GM18505 (cell line): ENCODE data around the gene SHROOM2.

Source experiments
- ATAC-seq: cut with Tn5 transposase; IDR thresholded peaks from one replicate; pipeline ENCODE4 v1.9.1; 2021; ENCODE audit not compliant: unreplicated experiment
- POLR2A ChIP-seq: IDR thresholded peaks from 4 replicates; pipeline ENCODE4 v1.6.1; 2011; ENCODE audit warnings: borderline replicate concordance; ENCODE audit not compliant: insufficient read depth, insufficient read length; ENCODE audit errors: extremely low read depth

SHROOM2 gene

GRCh38 chrX:9875801-9876200, 89.6 kb downstream of the SHROOM2 start:
- no peak for ATAC-seq
- TF ChIP-seq POLR2A, result no peak

DNA sequence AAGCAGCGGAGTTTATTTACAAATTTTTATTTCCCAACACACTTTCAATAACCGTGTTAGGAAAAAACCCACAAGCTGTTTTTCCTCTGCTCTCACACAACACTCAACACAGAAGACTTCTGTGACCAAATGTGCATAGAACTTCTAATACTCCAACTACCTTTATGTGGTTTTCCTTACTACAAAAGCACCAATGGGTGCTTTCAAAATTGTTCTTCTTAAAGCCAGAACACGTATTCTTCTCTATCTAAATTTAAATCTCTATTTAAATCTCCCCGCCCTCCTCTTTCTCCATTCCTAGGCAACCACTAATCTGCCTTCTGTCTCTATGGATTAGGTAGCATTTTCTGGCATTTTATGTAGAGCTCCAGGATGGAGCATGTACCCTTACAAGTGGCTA, 90.0 kb downstream of the SHROOM2 start:
- ATAC-seq, result no peak
- TF ChIP-seq POLR2A, result no peak

- TF ChIP-seq POLR2A, result no peak
- ATAC-seq, result no peak
These were observed 92.1 kb downstream of the SHROOM2 start for GRCh38 chrX:9878146-9878820.

- TF ChIP-seq POLR2A, result no peak
- no peak for ATAC-seq
These were observed 94.0 kb downstream of the SHROOM2 start for GRCh38 chrX:9880237-9880636.

DNA sequence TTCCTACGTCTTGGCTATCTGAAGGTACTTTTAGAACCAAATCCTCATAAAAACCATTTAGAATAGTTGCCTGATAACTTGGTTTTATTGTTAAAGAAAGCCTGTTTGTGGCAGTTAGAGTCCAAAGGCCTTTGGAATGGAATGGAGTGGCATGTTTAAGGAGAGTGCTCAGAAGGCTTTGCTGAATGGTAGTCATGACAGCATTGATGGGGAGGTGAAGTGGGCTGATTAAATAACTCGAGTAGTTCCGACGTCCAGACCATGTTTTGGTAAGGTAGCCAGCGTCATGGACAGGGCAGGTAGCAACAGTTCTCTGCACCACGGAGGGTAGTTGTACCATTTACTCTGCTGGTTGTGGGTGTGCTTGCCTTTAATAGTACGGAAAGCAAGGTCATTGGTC, 94.6 kb downstream of the SHROOM2 start:
- ATAC-seq, result no peak
- TF ChIP-seq POLR2A, result no peak

- TF ChIP-seq POLR2A, result no peak
- ATAC-seq, result no peak
These were observed 96.6 kb downstream of the SHROOM2 start for GRCh38 chrX:9882669-9883446.

- TF ChIP-seq POLR2A, result no peak
- no peak for ATAC-seq
These were observed 98.0 kb downstream of the SHROOM2 start for GRCh38 chrX:9884031-9884779.

DNA sequence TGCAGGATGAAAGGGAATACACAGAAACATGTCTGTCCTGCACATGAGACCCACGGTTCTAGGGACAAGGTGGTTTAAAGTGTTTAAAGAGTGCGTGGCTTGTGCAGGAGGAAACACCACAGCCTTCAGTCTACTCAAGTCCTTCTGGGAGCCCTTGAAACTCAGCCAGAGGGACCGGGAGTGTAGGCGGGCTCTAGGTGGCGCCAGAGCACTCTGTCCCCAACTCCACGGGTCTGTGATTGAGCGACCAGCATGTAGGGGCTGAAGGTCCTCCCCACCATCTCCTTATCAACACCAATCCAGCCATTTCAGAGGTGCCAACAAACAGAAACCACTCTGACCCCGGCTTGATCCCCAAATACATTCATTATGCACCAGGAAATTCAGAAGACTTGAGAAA, 98.9 kb downstream of the SHROOM2 start:
- TF ChIP-seq POLR2A, result no peak
- ATAC-seq, result peak; percentile 86

DNA sequence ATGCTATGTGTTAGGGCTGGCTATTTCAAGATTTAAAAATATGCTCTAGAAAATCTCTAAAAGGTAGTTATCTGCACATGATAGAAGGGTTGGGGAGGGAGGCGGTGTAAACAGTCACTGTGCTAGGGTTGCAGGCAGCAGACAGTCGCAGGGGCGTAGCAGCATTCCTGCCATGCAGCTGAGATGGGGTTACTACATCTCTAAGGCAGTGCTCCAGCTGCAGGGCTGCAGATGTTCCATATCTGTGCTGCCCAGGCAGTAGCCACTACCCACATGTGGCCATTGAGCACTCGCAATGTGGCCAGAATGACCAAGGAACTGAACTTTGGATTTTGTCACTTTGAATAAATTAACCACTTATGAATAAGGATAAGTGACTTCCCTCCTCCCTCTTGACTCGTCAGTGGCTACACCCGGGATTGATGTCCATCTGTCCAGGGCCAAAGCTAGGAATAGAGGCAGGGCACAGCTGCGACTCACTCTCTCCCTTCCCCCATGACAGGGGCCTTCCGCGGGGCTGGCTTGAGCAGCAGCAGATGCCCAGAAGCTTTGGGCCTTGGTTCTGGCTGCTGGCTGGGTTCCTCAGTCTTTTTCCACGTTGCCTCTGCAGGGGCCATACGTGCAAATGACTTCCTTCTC, 101.5 kb downstream of the SHROOM2 start:
- no peak for TF ChIP-seq POLR2A
- ATAC-seq, result no peak

GRCh38 chrX:9888953-9889470, 102.8 kb downstream of the SHROOM2 start:
- ATAC-seq, result no peak
- TF ChIP-seq POLR2A, result no peak

DNA sequence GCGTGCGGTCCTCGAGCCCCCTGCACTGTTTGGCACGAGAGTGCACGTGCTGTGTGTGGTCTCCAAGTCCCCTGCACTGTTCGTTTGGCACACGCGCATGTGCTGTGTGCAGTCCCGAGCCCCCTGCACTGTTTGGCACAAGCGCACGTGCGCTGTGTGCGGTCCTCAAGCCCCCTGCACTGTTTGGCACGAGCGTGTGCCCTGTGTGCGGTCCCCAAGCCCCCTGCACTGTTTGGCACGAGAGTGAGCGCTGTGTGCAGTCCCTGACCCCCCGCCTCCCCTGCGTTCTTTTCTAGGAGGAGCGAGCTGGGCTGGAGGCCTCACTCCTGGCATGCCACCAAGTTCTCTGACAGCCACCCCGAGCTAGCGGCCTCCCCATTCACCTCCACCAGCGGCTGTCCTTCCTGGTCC, 104.5 kb downstream of the SHROOM2 start:
- TF ChIP-seq POLR2A, result no peak
- ATAC-seq, result no peak

DNA sequence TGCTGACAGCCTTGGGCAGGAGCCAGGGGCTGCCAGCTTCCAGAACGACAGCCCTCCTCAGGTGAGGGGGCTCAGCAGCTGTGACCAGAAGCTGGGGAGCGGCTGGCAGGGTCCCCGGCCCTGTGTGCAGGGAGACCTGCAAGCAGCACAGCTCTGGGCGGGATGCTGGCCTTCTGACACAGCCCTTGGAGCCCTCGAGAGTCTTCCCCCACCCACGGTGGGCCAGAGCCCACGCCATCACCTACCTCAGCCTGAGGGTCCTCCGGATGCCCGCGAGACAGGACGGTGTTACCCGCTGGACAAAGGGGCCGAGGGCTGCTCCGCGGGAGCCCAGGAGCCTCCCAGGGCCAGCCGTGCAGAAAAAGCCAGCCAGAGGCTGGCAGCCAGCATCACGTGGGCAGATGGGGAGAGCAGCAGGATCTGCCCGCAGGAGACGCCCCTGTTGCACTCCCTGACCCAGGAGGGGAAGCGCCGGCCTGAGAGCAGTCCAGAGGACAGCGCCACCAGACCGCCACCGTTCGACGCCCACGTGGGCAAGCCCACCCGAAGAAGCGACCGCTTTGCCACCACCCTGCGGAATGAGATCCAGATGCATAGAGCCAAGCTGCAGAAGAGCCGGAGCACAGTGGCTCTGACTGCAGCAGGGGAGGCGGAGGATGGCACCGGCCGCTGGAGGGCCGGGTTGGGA, 109.1 kb downstream of the SHROOM2 start:
- TF ChIP-seq POLR2A, result no peak
- ATAC-seq, result no peak
